ENCODE results near the gene FOXJ1. TPM values are rescaled to one million over a fixed set of nuclear protein-coding genes. Genes with fewer than 3 reads are reported as not detected.

The FOXJ1 gene
- total and polyA plus RNA-seq, 2 experiments from 2014 or later = 1.1 to 1.6 TPM

DNA sequence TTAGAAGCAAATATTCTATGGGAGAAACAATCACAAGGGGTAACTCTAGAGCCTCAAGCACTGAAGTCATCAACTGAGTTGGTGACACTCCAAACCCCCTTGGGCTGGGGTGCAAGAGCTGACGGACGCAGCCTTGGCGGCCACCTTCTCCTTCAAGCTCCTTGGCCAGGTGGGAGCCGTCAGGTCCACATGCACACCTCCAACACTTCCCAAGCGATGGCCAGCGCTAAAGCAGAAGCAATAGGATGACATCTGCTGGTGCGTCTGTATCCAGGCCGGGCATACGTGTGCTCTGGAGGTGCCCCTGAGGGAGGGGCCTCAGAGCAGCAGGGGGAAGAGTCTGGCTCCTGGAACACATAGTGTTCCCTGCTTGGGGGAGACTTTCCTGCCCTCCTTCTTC lies 12.2 kb upstream of the FOXJ1 start:
- Histone ChIP-seq H3K27ac (no peak overlapping the region), H3K27me3 (no peaks in the 10 kb centered on the region), H3K9me2 (replicated peaks; ENCODE audit: insufficient read depth) (no peaks in the 10 kb centered on the region), H4K20me1 (ENCODE audit: insufficient read depth, poor library complexity, severe bottlenecking) (no peaks in the 10 kb centered on the region), H3K4me3 (no peak overlapping the region), H3K4me1 (ENCODE audit: insufficient read depth) (no peaks in the 10 kb centered on the region), H2AFZ (no peak overlapping the region), H3K9me3 (ENCODE audit: low read depth) (no peaks in the 10 kb centered on the region), H3K36me3 (replicated peaks; ENCODE audit: insufficient read depth, low read depth) (no peaks in the 10 kb centered on the region), H3K79me2 (no peaks in the 10 kb centered on the region), H3K4me2 (no peak overlapping the region)
- no peak for TF ChIP-seq EZH2 (IDR thresholded peaks at IDR 0.05; ENCODE audit: borderline replicate concordance)
- DNase-seq (ENCODE audit: low spot score) = no peak
- 88% methylated on average over 9 of the region's 9 CpGs for WGBS (ENCODE audit: low lambda C conversion rate, missing lambda C conversion rate)

DNA sequence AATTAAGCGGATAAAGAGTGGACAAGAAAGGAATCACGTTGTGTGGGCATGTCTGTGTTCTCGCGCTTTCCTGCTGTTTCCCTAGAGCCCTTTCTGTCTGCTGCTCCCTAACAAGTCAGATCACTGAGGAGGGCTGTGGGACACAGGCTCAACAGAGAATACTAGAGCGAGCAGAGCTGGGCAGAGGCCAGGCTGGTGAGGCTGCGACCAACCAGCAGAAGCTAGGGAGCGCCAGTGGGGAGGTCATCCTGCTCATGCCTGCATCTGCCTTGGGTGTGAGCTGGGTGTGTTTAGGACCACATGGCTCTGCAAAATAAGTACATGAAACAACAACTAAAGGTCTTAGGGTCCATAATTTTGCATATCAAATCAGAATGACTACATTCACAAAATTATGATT lies 11.5 kb upstream of the FOXJ1 start:
- 86% methylated on average over 7 of the region's 7 CpGs for WGBS (ENCODE audit: low lambda C conversion rate, missing lambda C conversion rate)
- DNase-seq (ENCODE audit: low spot score) = no peak
- Histone ChIP-seq H3K27me3 (no peaks in the 10 kb centered on the region), H3K9me2 (replicated peaks; ENCODE audit: insufficient read depth) (no peaks in the 10 kb centered on the region), H3K4me1 (ENCODE audit: insufficient read depth) (no peaks in the 10 kb centered on the region), H3K36me3 (replicated peaks; ENCODE audit: insufficient read depth, low read depth) (no peaks in the 10 kb centered on the region), H3K27ac (no peak overlapping the region), H2AFZ (no peak overlapping the region), H3K4me2 (no peak overlapping the region), H3K79me2 (no peaks in the 10 kb centered on the region), H3K4me3 (no peak overlapping the region), H4K20me1 (ENCODE audit: insufficient read depth, poor library complexity, severe bottlenecking) (no peaks in the 10 kb centered on the region), H3K9me3 (ENCODE audit: low read depth) (no peaks in the 10 kb centered on the region)
- TF ChIP-seq, protein P1, sequence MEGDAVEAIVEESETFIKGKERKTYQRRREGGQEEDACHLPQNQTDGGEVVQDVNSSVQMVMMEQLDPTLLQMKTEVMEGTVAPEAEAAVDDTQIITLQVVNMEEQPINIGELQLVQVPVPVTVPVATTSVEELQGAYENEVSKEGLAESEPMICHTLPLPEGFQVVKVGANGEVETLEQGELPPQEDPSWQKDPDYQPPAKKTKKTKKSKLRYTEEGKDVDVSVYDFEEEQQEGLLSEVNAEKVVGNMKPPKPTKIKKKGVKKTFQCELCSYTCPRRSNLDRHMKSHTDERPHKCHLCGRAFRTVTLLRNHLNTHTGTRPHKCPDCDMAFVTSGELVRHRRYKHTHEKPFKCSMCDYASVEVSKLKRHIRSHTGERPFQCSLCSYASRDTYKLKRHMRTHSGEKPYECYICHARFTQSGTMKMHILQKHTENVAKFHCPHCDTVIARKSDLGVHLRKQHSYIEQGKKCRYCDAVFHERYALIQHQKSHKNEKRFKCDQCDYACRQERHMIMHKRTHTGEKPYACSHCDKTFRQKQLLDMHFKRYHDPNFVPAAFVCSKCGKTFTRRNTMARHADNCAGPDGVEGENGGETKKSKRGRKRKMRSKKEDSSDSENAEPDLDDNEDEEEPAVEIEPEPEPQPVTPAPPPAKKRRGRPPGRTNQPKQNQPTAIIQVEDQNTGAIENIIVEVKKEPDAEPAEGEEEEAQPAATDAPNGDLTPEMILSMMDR (IDR thresholded peaks at IDR 0.05; ENCODE audit: poor library complexity) = no peak
- TF ChIP-seq EZH2phosphoT487 (IDR thresholded peaks at IDR 0.05; ENCODE audit: low read depth, severe bottlenecking, unreplicated experiment) (no peak), EZH2 (IDR thresholded peaks at IDR 0.05; ENCODE audit: borderline replicate concordance) (no peak)

DNA sequence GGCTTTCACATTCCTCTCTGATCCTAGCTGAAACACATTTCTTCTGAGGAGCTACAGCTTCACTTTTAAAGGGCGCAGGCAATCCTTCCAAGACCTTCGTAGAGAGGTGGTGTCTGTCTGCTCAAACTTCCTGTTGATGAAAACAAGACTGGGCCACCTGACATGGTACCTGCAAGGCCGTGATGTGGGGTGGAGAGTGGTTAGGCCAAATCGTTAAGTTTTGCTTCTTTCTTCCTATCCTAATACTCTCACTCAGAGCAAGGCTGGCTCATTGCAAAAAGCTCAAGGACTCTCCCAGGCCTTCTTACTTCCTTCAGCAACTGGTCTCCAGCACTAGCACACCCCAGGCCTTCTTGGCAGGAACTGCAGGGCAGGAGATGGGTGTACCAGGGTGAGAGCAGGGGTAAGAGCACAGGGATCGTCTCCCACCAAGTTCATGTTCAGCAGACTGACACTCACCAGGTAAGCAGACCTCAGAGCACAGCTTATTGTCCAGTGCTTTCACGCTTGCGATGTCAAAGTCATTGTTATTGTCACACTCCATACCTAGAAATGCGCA lies 10.9 kb upstream of the FOXJ1 start:
- Histone ChIP-seq H3K9me3 (ENCODE audit: low read depth) (no peaks in the 10 kb centered on the region), H3K4me3 (no peak overlapping the region), H3K27ac (no peak overlapping the region), H3K79me2 (no peaks in the 10 kb centered on the region), H3K4me1 (ENCODE audit: insufficient read depth) (no peaks in the 10 kb centered on the region), H4K20me1 (ENCODE audit: insufficient read depth, poor library complexity, severe bottlenecking) (no peaks in the 10 kb centered on the region), H3K36me3 (replicated peaks; ENCODE audit: insufficient read depth, low read depth) (no peaks in the 10 kb centered on the region), H3K4me2 (no peak overlapping the region), H2AFZ (no peak overlapping the region), H3K27me3 (no peaks in the 10 kb centered on the region), H3K9me2 (replicated peaks; ENCODE audit: insufficient read depth) (no peaks in the 10 kb centered on the region)
- DNase-seq (ENCODE audit: low spot score) = no peak
- TF ChIP-seq EZH2phosphoT487 (IDR thresholded peaks at IDR 0.05; ENCODE audit: low read depth, severe bottlenecking, unreplicated experiment) (no peak), EZH2 (IDR thresholded peaks at IDR 0.05; ENCODE audit: borderline replicate concordance) (no peak)
- TF ChIP-seq, protein P1 (IDR thresholded peaks at IDR 0.05; ENCODE audit: poor library complexity) = no peak
- 94% methylated on average over 8 of the region's 8 CpGs for WGBS (ENCODE audit: low lambda C conversion rate, missing lambda C conversion rate)

DNA sequence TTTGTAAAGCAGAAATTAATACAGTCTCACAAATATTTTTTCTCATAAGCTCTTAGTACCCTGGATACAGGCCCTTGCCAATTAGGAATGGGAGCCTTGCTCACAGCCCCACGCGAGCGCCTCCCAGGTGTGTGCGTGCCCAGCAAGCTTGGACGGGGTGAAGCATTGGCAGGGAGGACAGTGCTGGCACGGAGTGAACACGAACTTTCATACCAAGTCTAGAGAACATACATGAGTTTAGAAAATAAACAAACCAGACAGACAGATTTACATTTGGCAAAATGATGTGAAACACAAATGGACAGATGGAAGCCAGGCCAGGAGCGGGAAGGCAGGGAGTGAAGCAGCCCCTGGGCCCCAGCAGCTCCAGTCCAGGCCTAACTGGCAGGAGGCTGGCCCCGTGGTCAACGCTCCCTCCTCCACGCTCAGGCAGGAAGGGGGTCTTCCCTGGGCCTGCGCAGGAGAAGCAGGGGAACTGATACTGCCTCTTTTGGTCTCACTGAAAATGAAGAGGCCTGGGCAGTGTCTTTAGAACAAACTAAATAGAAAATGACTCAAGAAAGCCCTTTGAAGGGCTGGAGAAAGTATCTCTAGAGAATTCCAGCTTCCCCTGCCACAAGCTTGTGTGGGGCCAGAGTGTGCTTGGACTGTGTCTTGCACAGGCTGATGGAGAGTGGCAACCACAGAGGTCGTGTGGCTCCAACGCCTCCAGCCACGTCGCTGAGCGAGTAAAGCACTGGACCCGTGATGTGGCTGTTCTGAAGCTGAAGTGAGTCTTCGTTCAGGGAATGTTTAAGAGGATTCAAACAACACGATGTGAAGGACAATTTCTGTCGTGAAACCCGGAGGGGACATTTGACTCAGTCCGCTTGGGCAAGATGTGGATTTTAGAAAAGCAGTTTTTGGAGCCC lies 9.9 kb upstream of the FOXJ1 start:
- 85% methylated on average over 23 of the region's 23 CpGs for WGBS (ENCODE audit: low lambda C conversion rate, missing lambda C conversion rate)
- Histone ChIP-seq H3K4me1 (ENCODE audit: insufficient read depth) (no peaks in the 10 kb centered on the region), H3K79me2 (no peaks in the 10 kb centered on the region), H3K27ac (peak overlapping the region; percentile 31), H2AFZ (no peak overlapping the region), H3K36me3 (replicated peaks; ENCODE audit: insufficient read depth, low read depth) (no peaks in the 10 kb centered on the region), H3K4me3 (no peak overlapping the region), H4K20me1 (ENCODE audit: insufficient read depth, poor library complexity, severe bottlenecking) (no peaks in the 10 kb centered on the region), H3K27me3 (no peaks in the 10 kb centered on the region), H3K9me3 (ENCODE audit: low read depth) (no peaks in the 10 kb centered on the region), H3K4me2 (no peak overlapping the region), H3K9me2 (replicated peaks; ENCODE audit: insufficient read depth) (no peaks in the 10 kb centered on the region)
- TF ChIP-seq EZH2phosphoT487 (IDR thresholded peaks at IDR 0.05; ENCODE audit: low read depth, severe bottlenecking, unreplicated experiment) (no peak), EZH2 (IDR thresholded peaks at IDR 0.05; ENCODE audit: borderline replicate concordance) (no peak)
- TF ChIP-seq, protein P1 (IDR thresholded peaks at IDR 0.05; ENCODE audit: poor library complexity) = no peak
- no peak for DNase-seq (ENCODE audit: low spot score)
